ENCODE results near the gene MID1.

- TF ChIP-seq EZH2phosphoT487 (IDR thresholded peaks at IDR 0.05; ENCODE audit: low read depth) (no peak), CTCF (IDR thresholded peaks at IDR 0.05; ENCODE audit: low read depth, low read length) (no peak)
Measured at GRCh38 chrX:10486373-10486772, 134.0 kb downstream of the MID1 start.
